Central memory CD8-positive, alpha-beta T cell (primary cell): ENCODE measurements around the gene DLST.

ENCODE experiments used
- ATAC-seq: fragments of 150-1000 bp; cut with Tn5 transposase; replicated peaks from 2 replicates; pipeline ENCODE4 v1.10.0; 2022; ENCODE audit warnings: mild to moderate bottlenecking, moderate FRiP score, moderate number of reproducible peaks; ENCODE audit not compliant: poor library complexity, severe bottlenecking; ENCODE audit errors: extremely low read depth
- DNase-seq, 2 donors: peaks; one replicate each; pipeline ENCODE4 v3.0.0; 2021; ENCODE audit warnings: low spot score in 2 of 2
- H3K27ac Mint-ChIP-seq: one replicate; pipeline ENCODE4 v1.8.0; 2022; ENCODE audit warnings: low read depth, mild to moderate bottlenecking, moderate library complexity, mixed read lengths
- H3K27me3 Mint-ChIP-seq: one replicate; pipeline ENCODE4 v1.8.0; 2022; ENCODE audit warnings: mixed read lengths
- H3K36me3 Mint-ChIP-seq: one replicate; pipeline ENCODE4 v1.8.0; 2022; ENCODE audit warnings: mild to moderate bottlenecking, moderate library complexity, mixed read lengths; ENCODE audit not compliant: insufficient read depth
- H3K4me1 Mint-ChIP-seq: one replicate; pipeline ENCODE4 v1.8.0; 2022; ENCODE audit warnings: mixed read lengths
- H3K4me3 Mint-ChIP-seq: one replicate; pipeline ENCODE4 v1.8.0; 2022; ENCODE audit warnings: mild to moderate bottlenecking, moderate library complexity, mixed read lengths
- H3K9me3 Mint-ChIP-seq: one replicate; pipeline ENCODE4 v1.8.0; 2022; ENCODE audit warnings: mixed read lengths

DLST gene

DNA sequence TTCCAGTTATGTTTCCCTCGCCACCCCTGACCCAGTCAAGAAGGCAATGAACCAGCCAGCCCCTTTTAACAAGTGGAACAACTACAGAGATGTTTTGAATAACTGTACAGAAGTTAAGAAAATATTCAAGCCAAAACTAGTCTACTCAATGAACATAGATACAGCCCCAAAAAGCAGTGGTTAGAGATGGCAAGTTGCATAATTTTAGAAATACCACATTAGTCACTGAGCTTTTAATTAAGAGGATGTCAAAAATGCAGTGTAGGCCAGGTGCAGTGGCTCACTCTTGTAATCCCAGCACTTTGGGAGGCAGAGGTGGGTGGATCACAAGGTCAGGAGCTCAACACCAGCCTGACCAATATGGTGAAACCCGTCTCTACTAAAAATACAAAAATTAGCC, 32.9 kb upstream of the DLST start:
- Mint-ChIP-seq H3K9me3 (no peaks in the 10 kb centered on the region), H3K4me3 (no peak overlapping the region), H3K27ac (no peak overlapping the region), H3K4me1 (peaks cover 10% of the 10 kb centered on the region), H3K27me3 (no peaks in the 10 kb centered on the region), H3K36me3 (no peaks in the 10 kb centered on the region)
- DNase-seq: no peak
- ATAC-seq: no peak

DNA sequence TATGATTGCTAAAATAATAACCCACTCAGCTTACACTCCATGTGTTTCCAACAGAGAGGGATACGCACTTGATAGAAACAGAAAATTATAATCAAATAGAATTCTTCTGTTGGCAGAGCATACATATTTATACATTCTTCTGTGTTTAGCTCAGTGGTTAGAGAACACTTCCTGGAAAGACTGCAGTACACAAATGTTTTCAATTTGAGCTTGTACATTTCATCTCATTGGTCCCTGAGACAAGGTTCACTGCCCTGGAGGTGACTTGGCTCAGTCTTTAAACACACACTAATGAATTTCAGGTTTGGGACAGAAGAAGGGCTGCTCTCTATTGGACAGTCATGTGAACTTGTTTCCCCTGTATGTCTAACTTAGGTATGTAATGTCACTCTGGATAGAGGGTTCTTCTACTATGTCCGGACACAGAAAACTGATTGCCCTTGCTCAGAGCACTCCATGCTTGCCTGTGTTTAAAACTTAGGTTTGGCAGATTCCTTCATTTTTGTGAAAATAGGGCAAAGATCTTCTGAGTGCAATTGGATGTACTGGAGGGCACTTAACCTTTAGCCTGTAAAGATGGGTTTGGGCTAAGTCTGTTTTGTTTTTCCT, 28.7 kb upstream of the DLST start:
- no peaks in the 10 kb centered on the region for H3K9me3 Mint-ChIP-seq
- no peak overlapping the region for H3K27ac Mint-ChIP-seq
- ATAC-seq (no peak), DNase-seq (no peak)
- no peaks in the 10 kb centered on the region for H3K27me3 Mint-ChIP-seq
- no peaks in the 10 kb centered on the region for H3K36me3 Mint-ChIP-seq
- no peak overlapping the region for H3K4me3 Mint-ChIP-seq
- H3K4me1 Mint-ChIP-seq: peaks cover 10% of the 10 kb centered on the region

DNA sequence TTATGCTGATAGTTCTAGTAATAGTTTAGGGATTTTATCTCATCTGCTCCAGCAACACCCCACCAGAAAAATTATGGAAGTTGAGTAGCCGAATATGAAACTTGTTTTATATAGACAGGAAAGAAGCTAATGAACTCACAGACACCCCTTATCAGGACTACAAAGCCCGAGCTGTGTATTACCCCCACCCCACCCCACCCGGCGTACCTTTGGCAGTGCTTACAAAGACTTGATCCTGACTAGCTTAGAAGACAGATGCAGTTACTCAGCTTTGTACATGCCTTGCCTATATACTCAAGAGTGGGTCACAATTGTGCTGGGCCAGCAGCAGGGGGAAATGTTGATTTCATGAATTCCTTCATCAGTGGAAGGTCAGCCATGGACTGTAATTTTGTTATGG, 28.1 kb upstream of the DLST start:
- DNase-seq (no peak), ATAC-seq (no peak)
- H3K4me3 Mint-ChIP-seq: no peak overlapping the region
- no peaks in the 10 kb centered on the region for H3K27me3 Mint-ChIP-seq
- H3K9me3 Mint-ChIP-seq: no peaks in the 10 kb centered on the region
- H3K36me3 Mint-ChIP-seq: no peaks in the 10 kb centered on the region
- H3K4me1 Mint-ChIP-seq: peaks cover 10% of the 10 kb centered on the region
- H3K27ac Mint-ChIP-seq: no peak overlapping the region

DNA sequence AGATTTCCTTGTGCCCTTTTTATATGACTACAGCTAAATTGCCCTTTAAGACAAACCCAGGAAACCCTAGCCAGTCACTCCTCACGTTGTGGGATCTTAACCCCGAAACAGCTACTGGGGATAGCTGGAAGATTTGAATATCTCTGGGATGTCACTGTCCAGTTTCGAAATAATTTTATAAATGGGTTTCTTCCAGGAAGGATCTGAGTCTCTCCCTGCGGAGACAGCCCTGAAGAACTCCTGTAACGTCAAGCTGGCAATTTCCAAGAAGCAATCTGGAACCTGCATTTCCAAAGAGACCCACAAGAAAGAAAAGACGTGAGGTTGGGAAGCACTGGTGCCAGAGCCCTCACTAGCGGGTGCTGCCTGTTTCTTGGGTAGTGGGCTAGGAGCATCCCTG, 26.7 kb upstream of the DLST start:
- no peak overlapping the region for H3K27ac Mint-ChIP-seq
- H3K4me1 Mint-ChIP-seq: peaks cover 10% of the 10 kb centered on the region
- DNase-seq (no peak), ATAC-seq (no peak)
- no peaks in the 10 kb centered on the region for H3K9me3 Mint-ChIP-seq
- H3K36me3 Mint-ChIP-seq: no peaks in the 10 kb centered on the region
- no peaks in the 10 kb centered on the region for H3K27me3 Mint-ChIP-seq
- H3K4me3 Mint-ChIP-seq: no peak overlapping the region

DNA sequence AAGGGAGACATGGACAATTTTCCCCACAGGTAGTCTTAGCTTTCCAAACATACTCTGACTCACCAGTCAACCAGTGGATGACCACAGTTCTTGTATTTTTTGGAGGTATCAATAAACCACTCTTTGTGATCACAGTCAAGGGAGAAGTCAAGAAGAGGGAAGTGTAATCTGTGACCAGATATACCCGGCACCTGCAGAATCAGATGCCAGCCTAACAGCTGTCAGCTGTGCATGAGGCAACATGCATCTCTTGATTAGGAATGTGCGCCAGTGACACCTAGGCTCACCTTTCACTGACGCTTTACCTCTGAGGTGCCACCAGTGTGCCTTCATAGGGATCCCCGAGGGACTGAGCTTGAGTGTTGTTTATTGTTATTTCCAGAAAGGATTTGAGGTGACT, 25.8 kb upstream of the DLST start:
- no peak overlapping the region for H3K27ac Mint-ChIP-seq
- H3K4me3 Mint-ChIP-seq: no peak overlapping the region
- H3K9me3 Mint-ChIP-seq: no peaks in the 10 kb centered on the region
- peaks cover 10% of the 10 kb centered on the region for H3K4me1 Mint-ChIP-seq
- DNase-seq: no peak
- H3K27me3 Mint-ChIP-seq: no peaks in the 10 kb centered on the region
- ATAC-seq: no peak
- no peaks in the 10 kb centered on the region for H3K36me3 Mint-ChIP-seq

DNA sequence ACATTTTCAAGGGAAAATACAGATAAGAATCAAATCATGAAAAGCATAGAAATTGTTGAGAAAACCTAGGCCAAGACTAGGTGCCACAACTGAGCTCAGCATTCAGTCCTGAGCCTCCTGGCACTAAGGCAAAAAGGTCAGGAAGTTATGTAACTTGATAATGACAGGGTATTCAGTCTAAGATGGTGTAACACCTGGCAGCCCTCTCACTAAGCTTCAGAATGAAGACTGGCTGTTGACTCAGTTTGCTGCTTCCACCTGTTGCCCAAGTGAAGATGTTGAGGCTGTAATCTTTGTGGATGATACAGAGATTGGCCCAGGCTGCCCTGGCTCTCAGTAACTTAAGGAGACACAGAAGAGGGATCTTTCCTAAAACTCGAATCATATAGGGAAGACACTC, 25.4 kb upstream of the DLST start:
- ATAC-seq: no peak
- no peak for DNase-seq
- no peaks in the 10 kb centered on the region for H3K36me3 Mint-ChIP-seq
- no peaks in the 10 kb centered on the region for H3K27me3 Mint-ChIP-seq
- H3K4me1 Mint-ChIP-seq: peaks cover 10% of the 10 kb centered on the region
- H3K4me3 Mint-ChIP-seq: no peak overlapping the region
- no peak overlapping the region for H3K27ac Mint-ChIP-seq
- H3K9me3 Mint-ChIP-seq: no peaks in the 10 kb centered on the region

DNA sequence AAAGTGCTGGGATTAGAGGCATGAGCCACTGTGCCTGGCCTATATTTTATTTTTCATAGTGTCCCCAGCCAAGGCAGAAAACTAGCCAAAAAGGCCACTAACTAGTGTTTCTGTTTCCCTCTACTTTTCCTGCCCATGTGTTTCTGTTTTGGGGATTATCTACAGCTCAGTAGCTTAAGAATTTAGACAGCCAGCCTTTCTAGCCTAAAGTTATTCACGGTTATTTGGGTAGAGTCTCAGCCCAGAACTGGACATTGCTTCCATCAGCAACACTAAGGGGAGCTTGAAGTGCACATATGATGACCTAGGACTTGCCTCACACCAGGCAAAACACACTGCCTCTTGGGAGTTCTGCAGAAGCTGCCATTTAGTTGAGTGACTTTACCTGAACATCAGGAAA, 23.7 kb upstream of the DLST start:
- ATAC-seq (no peak), DNase-seq (no peak)
- Mint-ChIP-seq H3K36me3 (no peaks in the 10 kb centered on the region), H3K4me1 (peaks cover 3% of the 10 kb centered on the region), H3K27me3 (no peaks in the 10 kb centered on the region), H3K9me3 (no peaks in the 10 kb centered on the region), H3K4me3 (no peak overlapping the region), H3K27ac (no peak overlapping the region)

DNA sequence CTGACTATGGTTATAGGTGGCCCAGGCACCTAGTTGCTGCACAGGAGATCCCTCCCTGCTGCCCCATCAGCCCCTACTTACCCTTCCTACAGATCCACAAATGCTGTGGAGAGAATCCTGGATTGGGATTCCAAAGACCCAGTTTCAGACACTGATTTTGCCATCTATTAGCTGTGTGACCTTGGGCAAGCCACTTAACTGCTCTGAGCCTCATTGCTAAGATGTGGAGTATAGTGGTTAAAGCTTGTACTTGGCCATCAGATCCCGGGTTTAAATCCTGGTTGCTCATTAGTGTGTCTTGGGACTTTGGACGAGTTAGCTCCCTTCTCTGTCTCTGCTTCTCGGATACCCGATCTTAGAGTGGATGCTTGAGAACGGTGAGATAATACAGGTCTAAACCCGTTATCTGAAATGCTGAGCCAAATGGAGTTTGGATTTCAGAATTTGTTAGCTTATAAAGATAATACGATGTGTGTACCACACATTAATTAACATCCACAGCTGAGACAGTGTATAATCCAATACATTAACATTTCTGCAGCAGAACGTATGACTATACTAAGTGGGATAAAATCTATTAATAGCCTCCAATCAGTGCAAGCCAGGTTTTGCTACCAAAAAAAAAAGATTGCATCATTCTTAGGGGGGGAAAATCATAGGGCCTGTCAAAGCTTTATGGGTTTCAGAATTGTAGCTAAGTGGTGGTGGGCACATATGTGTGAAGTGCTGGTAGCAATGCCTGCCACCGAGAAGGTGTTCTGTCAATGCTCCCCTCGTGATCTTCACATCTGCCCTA, 21.8 kb upstream of the DLST start:
- H3K36me3 Mint-ChIP-seq: no peaks in the 10 kb centered on the region
- H3K27ac Mint-ChIP-seq: no peak overlapping the region
- no peak overlapping the region for H3K4me3 Mint-ChIP-seq
- H3K9me3 Mint-ChIP-seq: no peaks in the 10 kb centered on the region
- no peaks in the 10 kb centered on the region for H3K4me1 Mint-ChIP-seq
- H3K27me3 Mint-ChIP-seq: no peaks in the 10 kb centered on the region
- ATAC-seq (no peak), DNase-seq (no peak)

DNA sequence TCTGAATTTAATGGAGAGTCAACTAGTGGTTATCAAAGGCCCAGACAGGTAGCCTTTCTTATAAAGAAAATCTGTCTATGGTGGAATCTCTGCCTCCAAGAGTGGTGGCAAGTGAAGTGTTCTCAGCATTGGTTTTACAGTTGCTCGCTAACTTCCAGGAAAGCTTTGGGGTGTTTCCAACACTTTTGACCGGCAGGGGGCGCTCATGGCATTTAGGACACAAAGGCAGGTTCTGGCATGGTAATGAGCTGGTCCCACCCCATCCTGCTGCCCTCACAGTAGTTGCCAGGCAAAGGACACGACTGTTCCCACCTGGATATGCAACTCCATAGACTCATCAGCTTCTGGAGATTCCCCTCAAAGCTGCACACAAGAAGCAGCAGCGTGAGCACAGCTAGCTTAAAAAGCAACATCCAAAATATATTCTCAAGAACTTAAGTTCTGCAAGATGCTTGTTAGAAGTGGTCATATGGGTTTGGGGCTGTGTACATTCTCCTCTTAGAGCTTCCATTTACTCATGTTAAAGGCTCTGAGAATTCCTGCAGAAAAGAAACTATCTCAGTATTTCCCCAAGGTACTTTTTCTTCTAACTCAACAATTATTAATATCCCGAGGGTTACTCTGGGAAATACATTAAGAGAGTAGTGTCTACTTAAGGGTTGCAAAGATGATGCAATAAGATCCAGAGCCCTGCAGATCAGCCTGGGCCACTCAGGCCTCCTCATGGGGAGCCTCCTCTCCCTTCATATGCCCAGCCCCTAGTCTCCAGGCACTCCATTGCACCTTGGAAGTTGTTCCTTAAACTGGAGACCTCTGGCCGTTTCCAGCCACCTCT, 20.6 kb upstream of the DLST start:
- no peaks in the 10 kb centered on the region for H3K27me3 Mint-ChIP-seq
- H3K27ac Mint-ChIP-seq: no peak overlapping the region
- peak; percentile 78 to 95 for DNase-seq
- no peak overlapping the region for H3K4me3 Mint-ChIP-seq
- ATAC-seq: peak; percentile 72
- H3K9me3 Mint-ChIP-seq: no peaks in the 10 kb centered on the region
- H3K36me3 Mint-ChIP-seq: no peaks in the 10 kb centered on the region
- H3K4me1 Mint-ChIP-seq: no peaks in the 10 kb centered on the region

DNA sequence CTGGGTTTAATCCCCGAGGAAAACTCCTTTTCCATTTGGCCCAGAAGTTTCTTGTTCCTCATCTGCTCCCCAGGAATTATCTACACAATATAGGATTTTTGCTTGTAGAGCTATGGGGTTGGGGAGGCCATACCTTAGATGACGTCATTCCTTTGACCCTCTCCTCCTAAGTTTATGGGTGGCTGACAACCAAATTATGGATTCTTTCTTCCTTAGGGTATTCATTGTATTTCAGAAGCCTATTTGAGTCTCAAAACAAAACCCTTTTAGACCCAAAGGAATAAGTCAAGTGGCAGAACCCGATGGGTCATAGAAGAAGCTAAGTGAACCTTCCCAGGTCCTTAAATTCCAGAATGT, 20.0 kb upstream of the DLST start:
- no peak overlapping the region for H3K27ac Mint-ChIP-seq
- no peaks in the 10 kb centered on the region for H3K36me3 Mint-ChIP-seq
- H3K4me3 Mint-ChIP-seq: no peak overlapping the region
- H3K27me3 Mint-ChIP-seq: no peaks in the 10 kb centered on the region
- no peaks in the 10 kb centered on the region for H3K9me3 Mint-ChIP-seq
- ATAC-seq: no peak
- H3K4me1 Mint-ChIP-seq: peaks cover 5% of the 10 kb centered on the region
- DNase-seq: no peak

DNA sequence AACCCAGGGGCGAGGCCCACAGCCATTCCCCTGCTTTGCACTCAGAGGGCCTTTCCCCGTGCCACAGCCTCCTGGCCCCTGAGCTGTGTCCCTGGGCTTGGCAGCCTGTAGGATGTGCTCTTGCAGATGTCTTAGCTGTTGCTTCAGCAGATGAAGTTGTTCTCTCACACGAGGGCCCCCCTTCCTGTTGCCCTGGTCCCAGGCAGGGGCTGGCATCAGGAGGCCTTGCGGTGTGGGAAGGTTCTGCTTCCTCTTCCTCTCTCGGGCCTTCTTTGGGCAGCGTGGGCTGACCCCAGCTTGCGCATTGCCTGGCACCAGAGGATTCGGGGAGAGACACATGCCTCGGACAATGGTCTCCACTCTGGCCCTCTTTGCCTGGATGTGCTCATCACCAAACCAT, 18.4 kb upstream of the DLST start:
- ATAC-seq (no peak), DNase-seq (no peak)
- no peaks in the 10 kb centered on the region for H3K9me3 Mint-ChIP-seq
- H3K36me3 Mint-ChIP-seq: no peaks in the 10 kb centered on the region
- H3K27ac Mint-ChIP-seq: no peak overlapping the region
- H3K4me3 Mint-ChIP-seq: no peak overlapping the region
- H3K27me3 Mint-ChIP-seq: no peaks in the 10 kb centered on the region
- H3K4me1 Mint-ChIP-seq: peaks cover 14% of the 10 kb centered on the region

DNA sequence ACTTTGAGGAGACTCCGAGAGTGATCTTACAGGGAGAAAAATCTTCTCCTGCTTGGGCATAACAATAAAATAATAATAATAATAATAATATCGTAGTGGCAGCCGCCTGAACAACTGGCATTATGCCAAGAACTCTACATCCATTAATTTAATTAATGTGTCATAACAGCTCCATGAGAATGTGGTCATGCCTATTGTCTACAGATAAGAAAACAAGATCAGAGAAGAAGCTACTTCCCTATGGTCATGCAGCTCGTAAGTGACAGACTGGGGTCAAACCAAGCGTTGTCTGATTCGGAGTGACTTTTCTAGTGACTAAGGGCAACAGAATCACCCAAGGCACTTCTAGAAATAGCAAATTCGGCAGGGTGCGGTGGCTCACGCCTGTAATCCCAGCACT, 17.5 kb upstream of the DLST start:
- no peaks in the 10 kb centered on the region for H3K9me3 Mint-ChIP-seq
- H3K27ac Mint-ChIP-seq: no peak overlapping the region
- H3K27me3 Mint-ChIP-seq: no peaks in the 10 kb centered on the region
- H3K4me3 Mint-ChIP-seq: no peak overlapping the region
- no peak for ATAC-seq
- no peak for DNase-seq
- H3K4me1 Mint-ChIP-seq: peaks cover 14% of the 10 kb centered on the region
- H3K36me3 Mint-ChIP-seq: no peaks in the 10 kb centered on the region

DNA sequence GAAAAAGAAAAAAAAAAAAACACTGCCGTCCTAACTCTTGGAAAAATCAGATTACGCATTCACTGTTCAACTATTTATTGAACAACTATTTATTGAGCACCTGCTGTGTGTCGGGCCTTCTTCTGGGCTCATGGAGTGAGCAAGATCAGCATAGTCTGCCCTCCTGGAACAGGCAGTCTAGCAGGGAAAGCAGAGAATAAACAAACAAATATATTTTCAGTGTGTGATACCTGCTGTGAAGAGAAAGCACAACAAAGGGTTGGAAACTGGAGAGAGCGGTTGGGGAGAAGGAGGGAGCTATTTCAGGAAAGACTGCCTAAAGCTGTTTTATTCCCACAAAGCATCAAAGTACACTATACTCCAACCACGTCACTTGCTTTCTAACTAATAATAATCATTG, 16.6 kb upstream of the DLST start:
- DNase-seq: no peak
- Mint-ChIP-seq H3K36me3 (no peaks in the 10 kb centered on the region), H3K9me3 (no peaks in the 10 kb centered on the region), H3K27me3 (no peaks in the 10 kb centered on the region), H3K4me3 (no peak overlapping the region), H3K27ac (no peak overlapping the region), H3K4me1 (peaks cover 14% of the 10 kb centered on the region)
- ATAC-seq: no peak
